Cortex of kidney (tissue), 1 donor: ENCODE measurements around the gene MAPRE3.
A peak's percentile ranks its signal among the peaks of the same experiment; 100 is the strongest.
"Not testable (repeated sequence)": the region's sequence is repeated elsewhere in the genome, so short reads cannot be mapped to it uniquely, and the experiment has no call there.

Source experiments
- DNase-seq: peaks from one replicate; lab custom pipeline; 2025; lab: John Stamatoyannopoulos, UW

MAPRE3 gene

DNA sequence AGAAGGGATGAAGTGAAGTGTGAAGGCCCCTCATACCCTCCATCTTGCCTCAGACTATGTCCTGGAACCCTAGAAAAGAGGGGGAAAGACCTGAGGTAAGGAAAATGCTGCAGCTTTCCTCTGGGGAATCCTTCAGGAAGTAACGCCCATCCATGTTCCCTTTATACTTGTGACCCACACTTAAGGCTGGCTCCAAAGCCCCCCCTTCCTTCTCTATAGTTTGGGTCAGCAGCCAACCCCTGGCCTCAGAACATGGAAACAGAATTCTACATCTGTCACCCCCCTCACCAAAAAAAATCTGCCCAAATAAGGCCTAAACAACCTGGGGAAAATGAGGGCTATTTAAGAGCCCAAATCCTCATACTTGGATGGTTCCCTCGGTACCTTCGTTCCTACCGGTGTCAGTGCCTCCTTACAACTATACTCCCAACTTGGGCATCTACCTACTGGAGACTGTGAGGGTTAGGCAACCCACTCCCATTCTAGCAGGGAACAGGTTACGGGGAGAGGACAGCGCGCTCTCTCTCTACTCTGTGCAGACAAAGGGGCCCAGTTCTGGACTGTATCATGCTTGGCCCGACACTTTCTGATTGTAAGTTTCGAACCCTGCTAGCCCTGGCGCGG, 100.3 kb downstream of the MAPRE3 start:
- DNase-seq: no peak

DNA sequence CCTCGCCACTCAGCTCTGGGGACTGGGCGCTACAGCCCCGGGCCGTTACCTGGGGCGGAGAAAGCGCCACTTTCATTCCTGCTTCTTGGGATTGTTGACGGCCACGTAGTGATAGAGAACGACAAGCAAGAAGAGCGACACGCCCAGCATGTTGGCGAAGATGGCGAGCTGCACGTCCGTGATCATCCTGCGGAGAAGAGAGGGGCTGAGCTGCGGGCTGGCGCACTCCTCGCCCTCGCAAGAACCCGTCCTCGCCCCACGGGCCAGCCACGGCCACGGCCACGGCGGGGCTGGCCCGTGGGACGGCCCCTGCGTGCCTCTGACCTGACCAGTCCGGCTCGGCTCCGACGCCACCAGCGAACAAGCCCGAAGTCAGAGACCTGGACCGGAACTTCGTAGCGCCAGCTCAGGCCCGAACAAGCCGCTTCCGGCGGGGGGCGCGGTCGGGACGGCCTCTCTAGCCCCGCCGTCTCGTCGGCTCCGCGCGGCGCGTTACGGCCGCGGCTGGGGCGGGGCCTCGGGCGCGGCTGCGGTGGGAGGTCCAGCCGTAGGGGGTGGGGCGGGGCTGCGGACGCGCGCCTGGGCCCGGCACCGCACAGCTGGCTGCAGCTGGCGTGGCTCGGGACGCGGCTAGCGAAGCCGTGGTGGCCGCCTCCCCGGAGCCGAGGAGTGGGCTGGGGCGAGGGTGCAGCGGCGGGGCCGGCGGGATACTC, 101.0 kb downstream of the MAPRE3 start, which contains the start of gene OST4:
Gene OST4, minus strand, starts transcription at position 378 of the 713 bp plus-strand sequence.
- DNase-seq: peak; percentile 39

DNA sequence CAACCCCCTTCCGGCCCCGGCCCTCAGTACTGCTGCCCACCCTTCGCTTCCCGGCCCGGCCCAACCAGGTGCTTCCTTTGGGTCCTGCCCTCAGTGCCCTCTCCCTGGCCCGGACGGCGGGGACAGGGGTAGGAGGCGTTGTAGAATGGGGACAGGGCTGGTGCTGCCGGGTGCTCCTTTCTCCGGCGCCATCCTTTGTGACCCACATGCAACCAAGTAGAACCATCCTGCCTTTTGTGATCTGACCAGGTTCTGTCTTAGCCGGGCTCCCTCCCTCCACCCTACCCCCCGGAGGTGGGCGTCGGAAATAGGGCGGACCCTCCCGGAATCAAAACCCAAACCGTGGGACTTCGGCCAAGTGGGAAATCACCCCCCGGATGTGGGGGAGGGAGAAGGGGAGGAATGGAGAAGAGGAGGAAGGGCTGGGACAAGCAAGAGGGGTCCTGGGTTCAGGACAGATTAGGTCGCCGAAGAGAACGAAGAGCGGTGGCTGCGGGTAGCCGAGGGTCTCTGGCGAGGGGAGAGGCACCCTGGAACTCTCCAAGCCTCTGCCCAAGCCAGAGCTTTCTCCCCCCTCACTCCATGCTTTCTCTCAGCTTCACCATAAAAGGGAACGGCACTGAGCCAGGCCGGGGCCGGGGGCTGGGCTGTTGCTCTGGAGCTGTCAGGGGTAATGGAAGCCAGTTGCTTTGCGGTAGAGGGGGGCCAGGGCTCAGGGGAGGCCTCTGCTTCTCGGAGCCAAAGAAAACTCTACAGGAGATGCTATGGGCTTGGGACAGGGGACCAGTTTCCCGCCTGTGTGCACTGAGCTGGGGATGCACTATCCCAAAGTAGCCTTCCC, 101.8 kb downstream of the MAPRE3 start:
- no peak for DNase-seq

DNA sequence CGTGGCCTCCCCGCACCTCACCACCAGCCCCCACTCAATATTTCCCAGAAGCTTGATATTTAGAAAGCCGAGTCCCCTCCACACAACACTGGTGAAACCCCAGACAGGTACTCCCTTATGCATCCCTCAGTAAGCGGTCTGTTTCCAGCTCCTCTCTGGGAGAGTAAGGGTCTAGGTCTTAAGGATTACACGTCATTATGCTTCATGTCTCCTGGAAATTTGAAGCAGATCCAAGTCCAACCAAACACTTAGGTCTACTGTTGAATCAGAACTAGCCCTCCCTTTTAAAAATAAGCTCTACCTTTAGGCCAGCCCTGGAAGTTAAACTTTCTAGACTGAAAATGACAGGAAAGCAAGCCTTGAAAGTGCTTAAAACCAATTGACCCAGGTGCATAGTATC, 102.5 kb downstream of the MAPRE3 start:
- DNase-seq: no peak

DNA sequence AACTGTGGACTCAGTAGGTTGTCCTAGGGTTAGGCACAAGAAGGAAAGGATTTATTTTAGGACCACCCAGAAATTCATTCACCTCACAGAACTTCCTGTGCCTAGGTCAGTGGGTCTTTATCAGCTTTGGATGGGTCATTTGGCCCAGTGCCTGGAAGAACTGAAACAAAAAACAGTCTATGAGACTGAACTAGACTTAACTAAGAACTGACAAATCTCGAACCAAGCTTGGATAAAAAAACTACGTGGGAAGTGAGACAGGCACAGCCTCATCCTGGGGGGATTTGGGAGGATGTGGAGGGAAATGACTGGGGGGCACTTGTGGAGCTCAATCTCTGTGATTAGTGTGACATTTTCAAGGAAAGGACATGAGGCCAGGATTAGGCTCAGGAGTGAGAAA, 103.3 kb downstream of the MAPRE3 start:
- DNase-seq: no peak

DNA sequence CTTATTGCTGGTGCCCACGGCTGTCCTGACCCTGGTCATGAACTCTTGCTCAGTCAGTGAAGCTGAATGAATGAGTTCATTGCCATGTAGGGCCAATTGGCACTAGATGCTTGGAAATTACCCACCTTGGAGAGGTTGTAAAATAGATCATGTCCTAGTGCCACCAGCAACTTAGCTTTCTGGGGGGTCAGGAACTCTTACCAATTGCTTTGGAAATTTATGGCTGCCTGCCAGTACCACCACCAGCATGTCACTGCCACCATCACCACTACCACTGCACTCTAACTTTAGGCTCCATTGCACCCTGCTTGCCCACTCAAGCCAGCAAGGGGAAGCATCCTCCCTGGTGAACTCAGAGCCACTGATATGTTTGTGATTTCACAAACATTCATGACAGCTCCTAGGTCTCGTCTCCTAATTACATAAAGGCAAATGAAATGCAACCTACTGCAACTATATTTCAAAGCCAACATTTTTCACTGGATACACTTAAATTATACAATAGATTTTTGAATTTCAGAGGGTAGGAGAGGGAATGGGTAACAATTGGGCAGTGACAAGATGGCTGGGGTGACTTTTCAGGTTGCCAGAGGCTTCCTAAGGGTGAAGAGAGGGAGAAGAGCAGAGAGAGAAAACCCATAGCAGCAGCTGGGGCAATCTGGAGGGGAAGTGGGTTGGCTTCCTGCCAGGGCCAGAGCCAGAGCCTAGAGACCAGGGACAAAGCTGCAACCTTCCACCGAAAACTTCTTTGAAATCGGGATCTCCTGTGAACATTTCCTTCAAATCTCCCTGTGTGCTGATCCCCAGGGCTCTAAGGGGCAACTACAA, 104.5 kb downstream of the MAPRE3 start:
- DNase-seq: no peak

DNA sequence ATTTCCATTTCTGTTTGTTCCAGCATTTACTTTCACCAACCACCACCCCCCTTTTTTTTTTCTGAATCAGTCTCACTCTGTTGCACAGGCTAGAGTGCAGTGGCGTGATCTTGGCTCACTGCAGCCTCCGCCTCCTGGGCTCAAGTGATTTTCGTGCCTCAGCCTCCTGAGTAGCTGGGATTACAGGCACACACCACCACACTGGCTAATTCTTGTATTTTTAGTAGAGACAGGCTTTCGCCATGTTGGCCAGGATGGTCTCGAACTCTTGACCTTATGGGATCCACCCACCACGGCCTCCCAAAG, 105.1 kb downstream of the MAPRE3 start:
- DNase-seq: not testable (repeated sequence)

DNA sequence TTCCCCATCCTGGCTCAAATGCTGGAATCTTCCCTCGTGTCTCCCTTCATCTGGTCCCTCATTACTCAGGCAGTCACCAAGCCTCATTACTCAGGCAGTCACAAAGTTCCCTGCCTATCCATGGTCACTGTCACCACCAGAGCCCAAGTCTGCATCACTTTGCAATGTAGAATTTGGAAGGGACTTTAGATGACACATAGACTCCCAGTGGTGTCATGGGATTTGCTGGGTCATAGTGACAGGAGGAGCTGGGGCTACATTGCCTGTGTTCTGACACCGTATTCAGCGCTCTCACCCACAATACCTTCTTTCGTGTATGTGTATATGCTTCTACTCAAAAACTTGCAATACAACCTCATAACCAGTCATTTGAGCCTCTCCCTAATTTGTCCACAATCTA, 105.9 kb downstream of the MAPRE3 start:
- DNase-seq: no peak
